Osteocyte (in vitro differentiated cells): Measurements from ENCODE around the gene PYROXD2. TPM values are rescaled to one million over a fixed set of nuclear protein-coding genes. Genes with fewer than 3 reads are reported as not detected.

ENCODE experiments used
- DNase-seq: peaks from one replicate; pipeline ENCODE4 v3.0.0; 2021; ENCODE audit warnings: mixed read lengths; ENCODE audit not compliant: unreplicated experiment; ENCODE audit errors: extremely low spot score
- H3K27ac Mint-ChIP-seq: one replicate; pipeline ENCODE4 v1.8.0; 2021; ENCODE audit warnings: mild to moderate bottlenecking, mixed read lengths; ENCODE audit not compliant: unreplicated experiment
- H3K27me3 Mint-ChIP-seq: one replicate; pipeline ENCODE4 v1.8.0; 2021; ENCODE audit warnings: mixed read lengths; ENCODE audit not compliant: unreplicated experiment
- H3K36me3 Mint-ChIP-seq: one replicate; pipeline ENCODE4 v1.8.0; 2021; ENCODE audit warnings: mixed read lengths; ENCODE audit not compliant: unreplicated experiment
- H3K4me1 Mint-ChIP-seq: one replicate; pipeline ENCODE4 v1.8.0; 2021; ENCODE audit warnings: mixed read lengths; ENCODE audit not compliant: unreplicated experiment
- H3K4me3 Mint-ChIP-seq: one replicate; pipeline ENCODE4 v1.8.0; 2021; ENCODE audit warnings: mild to moderate bottlenecking, moderate library complexity, mixed read lengths; ENCODE audit not compliant: unreplicated experiment
- H3K9me3 Mint-ChIP-seq: one replicate; pipeline ENCODE4 v1.8.0; 2021; ENCODE audit warnings: mixed read lengths; ENCODE audit not compliant: unreplicated experiment
- total RNA-seq: library from RNA; stranded (reverse); gene quantifications from 2 replicates; pipeline ENCODE4 v1.2.1, GENCODE V29; 2021
- TF ChIP-seq, protein P1 (sequence below): fragments of 200-600 bp; sonication (generic); IDR thresholded peaks from 2 replicates; pipeline ENCODE4 v1.5.0; 2021; ENCODE audit warnings: antibody characterized with exemption, mild to moderate bottlenecking, moderate library complexity

The PYROXD2 gene
- total RNA-seq, 1 donor from 2014 or later, result 4.6 TPM

DNA sequence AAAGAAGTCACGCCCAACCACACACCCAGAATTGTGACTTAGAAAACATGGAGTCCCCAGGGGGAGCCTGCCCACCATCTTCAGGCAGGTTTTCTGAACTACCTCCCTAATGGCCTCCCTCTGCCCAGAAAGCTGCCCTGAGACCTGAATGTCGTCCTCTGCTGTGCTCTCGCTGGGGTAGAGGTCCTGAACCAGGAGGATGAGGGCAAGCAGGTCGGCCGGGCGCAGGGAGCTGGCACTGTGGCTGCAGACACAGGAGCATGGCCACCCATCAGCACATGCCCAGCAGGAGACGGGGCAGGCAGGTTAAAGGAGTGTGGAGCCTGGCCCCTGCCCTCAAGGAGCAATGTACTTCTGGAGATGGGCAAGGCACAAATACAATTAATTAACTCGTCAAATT lies 15.4 kb upstream of the PYROXD2 start:
- Mint-ChIP-seq H3K27me3 (no peaks in the 10 kb centered on the region), H3K36me3 (peaks cover 44% of the 10 kb centered on the region), H3K4me1 (no peaks in the 10 kb centered on the region), H3K27ac (no peak overlapping the region), H3K9me3 (peaks cover 5% of the 10 kb centered on the region), H3K4me3 (no peak overlapping the region)
- TF ChIP-seq, protein P1, sequence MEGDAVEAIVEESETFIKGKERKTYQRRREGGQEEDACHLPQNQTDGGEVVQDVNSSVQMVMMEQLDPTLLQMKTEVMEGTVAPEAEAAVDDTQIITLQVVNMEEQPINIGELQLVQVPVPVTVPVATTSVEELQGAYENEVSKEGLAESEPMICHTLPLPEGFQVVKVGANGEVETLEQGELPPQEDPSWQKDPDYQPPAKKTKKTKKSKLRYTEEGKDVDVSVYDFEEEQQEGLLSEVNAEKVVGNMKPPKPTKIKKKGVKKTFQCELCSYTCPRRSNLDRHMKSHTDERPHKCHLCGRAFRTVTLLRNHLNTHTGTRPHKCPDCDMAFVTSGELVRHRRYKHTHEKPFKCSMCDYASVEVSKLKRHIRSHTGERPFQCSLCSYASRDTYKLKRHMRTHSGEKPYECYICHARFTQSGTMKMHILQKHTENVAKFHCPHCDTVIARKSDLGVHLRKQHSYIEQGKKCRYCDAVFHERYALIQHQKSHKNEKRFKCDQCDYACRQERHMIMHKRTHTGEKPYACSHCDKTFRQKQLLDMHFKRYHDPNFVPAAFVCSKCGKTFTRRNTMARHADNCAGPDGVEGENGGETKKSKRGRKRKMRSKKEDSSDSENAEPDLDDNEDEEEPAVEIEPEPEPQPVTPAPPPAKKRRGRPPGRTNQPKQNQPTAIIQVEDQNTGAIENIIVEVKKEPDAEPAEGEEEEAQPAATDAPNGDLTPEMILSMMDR, result no peak
- DNase-seq, result peak; percentile 80

- Mint-ChIP-seq H3K36me3 (peaks cover 39% of the 10 kb centered on the region), H3K27me3 (no peaks in the 10 kb centered on the region), H3K27ac (no peak overlapping the region), H3K9me3 (peaks cover 5% of the 10 kb centered on the region), H3K4me3 (no peak overlapping the region), H3K4me1 (no peaks in the 10 kb centered on the region)
- TF ChIP-seq, protein P1, result no peak
- peak; percentile 83 for DNase-seq
These were observed 14.5 kb upstream of the PYROXD2 start for GRCh38 chr10:98429320-98430072.

GRCh38 chr10:98427011-98427515 lies 12.1 kb upstream of the PYROXD2 start:
- Mint-ChIP-seq H3K9me3 (no peaks in the 10 kb centered on the region), H3K4me1 (no peaks in the 10 kb centered on the region), H3K27ac (no peak overlapping the region), H3K4me3 (no peak overlapping the region), H3K36me3 (peaks cover 18% of the 10 kb centered on the region), H3K27me3 (no peaks in the 10 kb centered on the region)
- peak; percentile 80 for DNase-seq
- TF ChIP-seq, protein P1, result no peak

GRCh38 chr10:98425511-98426352 lies 10.8 kb upstream of the PYROXD2 start:
- no peaks in the 10 kb centered on the region for H3K4me1 Mint-ChIP-seq
- no peaks in the 10 kb centered on the region for H3K9me3 Mint-ChIP-seq
- TF ChIP-seq, protein P1, result peak; percentile 55
- no peak overlapping the region for H3K27ac Mint-ChIP-seq
- peak; percentile 83 for DNase-seq
- no peak overlapping the region for H3K4me3 Mint-ChIP-seq
- no peaks in the 10 kb centered on the region for H3K27me3 Mint-ChIP-seq
- peaks cover 7% of the 10 kb centered on the region for H3K36me3 Mint-ChIP-seq
